Measurements from ENCODE around the gene BOK.

- TF ChIP-seq ZNF274 (IDR thresholded peaks at IDR 0.05; ENCODE audit: low read depth, low read length) (no peak), YY1 (IDR thresholded peaks at IDR 0.05; ENCODE audit: insufficient read depth, insufficient read length) (no peak), SUZ12 (IDR thresholded peaks at IDR 0.05; ENCODE audit: extremely low read depth, insufficient read depth, insufficient read length) (no peak)
Observed at GRCh38 chr2:241619597-241620418, 61.3 kb downstream of the BOK start.
